ENCODE measurements around the gene RBM17.

DNA sequence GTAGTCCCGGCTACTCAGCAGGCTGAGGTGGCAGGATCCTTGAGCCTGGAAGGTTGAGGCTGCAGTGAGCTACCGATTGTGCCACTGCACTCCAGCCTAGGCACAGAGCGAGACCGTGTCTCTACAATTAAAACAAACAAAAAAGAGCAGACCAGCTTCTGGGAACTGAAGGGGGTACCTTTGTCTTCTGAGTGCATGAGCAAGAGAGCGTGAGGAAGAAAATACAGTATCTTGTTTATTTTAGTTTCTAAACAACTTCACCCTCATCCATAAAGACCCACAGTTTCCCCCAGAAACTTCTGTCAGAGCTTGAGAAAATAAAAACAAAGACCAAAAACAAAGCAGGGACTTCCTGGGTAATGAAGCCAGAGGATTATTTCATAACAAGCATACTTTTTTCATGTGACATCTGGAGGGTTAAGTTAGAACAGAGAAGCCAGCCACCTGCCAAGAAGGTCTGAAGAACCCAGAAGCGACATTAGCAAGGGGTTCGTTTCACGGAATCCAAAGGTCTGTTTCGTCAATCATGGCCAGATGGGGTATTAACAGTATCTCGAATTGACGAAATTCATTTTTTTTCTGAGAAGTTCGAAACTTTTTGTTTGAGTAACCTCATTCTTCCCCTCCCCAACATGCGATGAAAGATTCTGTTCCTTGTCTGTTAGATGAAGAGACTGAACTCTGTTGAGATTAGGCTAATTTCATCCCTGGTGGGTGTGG is 16.5 kb upstream of the RBM17 start:
- TF ChIP-seq ARID2 (CRISPR knock-in tag; IDR thresholded peaks at IDR 0.05; ENCODE audit: borderline replicate concordance): no peak
- TF ChIP-seq NFATC3 (CRISPR knock-in tag; IDR thresholded peaks at IDR 0.05): no peak
- TF ChIP-seq, protein P1, sequence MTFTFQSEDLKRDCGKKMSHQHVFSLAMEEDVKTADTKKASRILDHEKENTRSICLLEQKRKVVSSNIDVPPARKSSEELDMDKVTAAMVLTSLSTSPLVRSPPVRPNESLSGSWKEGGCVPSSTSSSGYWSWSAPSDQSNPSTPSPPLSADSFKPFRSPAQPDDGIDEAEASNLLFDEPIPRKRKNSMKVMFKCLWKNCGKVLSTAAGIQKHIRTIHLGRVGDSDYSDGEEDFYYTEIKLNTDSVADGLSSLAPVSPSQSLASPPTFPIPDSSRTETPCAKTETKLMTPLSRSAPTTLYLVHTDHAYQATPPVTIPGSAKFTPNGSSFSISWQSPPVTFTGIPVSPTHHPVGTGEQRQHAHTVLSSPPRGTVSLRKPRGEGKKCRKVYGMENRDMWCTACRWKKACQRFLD (CRISPR knock-in tag; IDR thresholded peaks at IDR 0.05; ENCODE audit: borderline replicate concordance): no peak
- no peak for TF ChIP-seq ZKSCAN8 (CRISPR knock-in tag; IDR thresholded peaks at IDR 0.05; ENCODE audit: borderline replicate concordance)
- TF ChIP-seq, protein P2, sequence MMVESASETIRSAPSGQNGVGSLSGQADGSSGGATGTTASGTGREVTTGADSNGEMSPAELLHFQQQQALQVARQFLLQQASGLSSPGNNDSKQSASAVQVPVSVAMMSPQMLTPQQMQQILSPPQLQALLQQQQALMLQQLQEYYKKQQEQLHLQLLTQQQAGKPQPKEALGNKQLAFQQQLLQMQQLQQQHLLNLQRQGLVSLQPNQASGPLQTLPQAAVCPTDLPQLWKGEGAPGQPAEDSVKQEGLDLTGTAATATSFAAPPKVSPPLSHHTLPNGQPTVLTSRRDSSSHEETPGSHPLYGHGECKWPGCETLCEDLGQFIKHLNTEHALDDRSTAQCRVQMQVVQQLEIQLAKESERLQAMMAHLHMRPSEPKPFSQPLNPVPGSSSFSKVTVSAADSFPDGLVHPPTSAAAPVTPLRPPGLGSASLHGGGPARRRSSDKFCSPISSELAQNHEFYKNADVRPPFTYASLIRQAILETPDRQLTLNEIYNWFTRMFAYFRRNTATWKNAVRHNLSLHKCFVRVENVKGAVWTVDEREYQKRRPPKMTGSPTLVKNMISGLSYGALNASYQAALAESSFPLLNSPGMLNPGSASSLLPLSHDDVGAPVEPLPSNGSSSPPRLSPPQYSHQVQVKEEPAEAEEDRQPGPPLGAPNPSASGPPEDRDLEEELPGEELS (CRISPR knock-in tag; IDR thresholded peaks at IDR 0.05): no peak
- TF ChIP-seq, protein P3, sequence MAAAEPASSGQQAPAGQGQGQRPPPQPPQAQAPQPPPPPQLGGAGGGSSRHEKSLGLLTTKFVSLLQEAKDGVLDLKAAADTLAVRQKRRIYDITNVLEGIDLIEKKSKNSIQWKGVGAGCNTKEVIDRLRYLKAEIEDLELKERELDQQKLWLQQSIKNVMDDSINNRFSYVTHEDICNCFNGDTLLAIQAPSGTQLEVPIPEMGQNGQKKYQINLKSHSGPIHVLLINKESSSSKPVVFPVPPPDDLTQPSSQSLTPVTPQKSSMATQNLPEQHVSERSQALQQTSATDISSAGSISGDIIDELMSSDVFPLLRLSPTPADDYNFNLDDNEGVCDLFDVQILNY (CRISPR knock-in tag; conservative IDR thresholded peaks at IDR 0.05): no peak
- TF ChIP-seq, protein P4, sequence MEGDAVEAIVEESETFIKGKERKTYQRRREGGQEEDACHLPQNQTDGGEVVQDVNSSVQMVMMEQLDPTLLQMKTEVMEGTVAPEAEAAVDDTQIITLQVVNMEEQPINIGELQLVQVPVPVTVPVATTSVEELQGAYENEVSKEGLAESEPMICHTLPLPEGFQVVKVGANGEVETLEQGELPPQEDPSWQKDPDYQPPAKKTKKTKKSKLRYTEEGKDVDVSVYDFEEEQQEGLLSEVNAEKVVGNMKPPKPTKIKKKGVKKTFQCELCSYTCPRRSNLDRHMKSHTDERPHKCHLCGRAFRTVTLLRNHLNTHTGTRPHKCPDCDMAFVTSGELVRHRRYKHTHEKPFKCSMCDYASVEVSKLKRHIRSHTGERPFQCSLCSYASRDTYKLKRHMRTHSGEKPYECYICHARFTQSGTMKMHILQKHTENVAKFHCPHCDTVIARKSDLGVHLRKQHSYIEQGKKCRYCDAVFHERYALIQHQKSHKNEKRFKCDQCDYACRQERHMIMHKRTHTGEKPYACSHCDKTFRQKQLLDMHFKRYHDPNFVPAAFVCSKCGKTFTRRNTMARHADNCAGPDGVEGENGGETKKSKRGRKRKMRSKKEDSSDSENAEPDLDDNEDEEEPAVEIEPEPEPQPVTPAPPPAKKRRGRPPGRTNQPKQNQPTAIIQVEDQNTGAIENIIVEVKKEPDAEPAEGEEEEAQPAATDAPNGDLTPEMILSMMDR (CRISPR knock-in tag; IDR thresholded peaks at IDR 0.05): no peak
- TF ChIP-seq HCFC1 (IDR thresholded peaks at IDR 0.05; ENCODE audit: low read depth, low read length): no peak
- TF ChIP-seq MAFF (IDR thresholded peaks at IDR 0.05; ENCODE audit: low read depth, low read length): no peak
- TF ChIP-seq SALL2 (CRISPR knock-in tag; IDR thresholded peaks at IDR 0.05): no peak
- no peak for TF ChIP-seq ZNF382 (CRISPR knock-in tag; IDR thresholded peaks at IDR 0.05; ENCODE audit: borderline replicate concordance)

Measured in HepG2 (cell line).